K562 (cell line): Measurements from ENCODE around the gene GADD45GIP1. TPM values are rescaled to one million over a fixed set of nuclear protein-coding genes. Genes with fewer than 3 reads are reported as not detected.

ENCODE experiments used
- CBX5 ChIP-seq: IDR thresholded peaks from 2 replicates; pipeline ENCODE4 v1.6.1; 2014; ENCODE audit warnings: low read depth, borderline replicate concordance
- CREB5 ChIP-seq: fragments of 250-450 bp; sonication (Bioruptor Pico); IDR thresholded peaks from 2 replicates; pipeline ENCODE4 v1.5.0; 2020; ENCODE audit warnings: mild to moderate bottlenecking
- EGR1 ChIP-seq: fragments of 450-650 bp; conservative IDR thresholded peaks from 2 replicates; pipeline ENCODE4 v1.6.1; 2017; ENCODE audit warnings: mild to moderate bottlenecking
- FUS ChIP-seq: fragments of 200-400 bp; formaldehyde crosslinking; optimal IDR thresholded peaks from 2 replicates; pipeline ENCODE3; 2017; ENCODE audit warnings: low read depth, low read length
- MTA1 ChIP-seq: fragments of 450-650 bp; IDR thresholded peaks from 2 replicates; pipeline ENCODE4 v1.6.1; 2017; ENCODE audit warnings: borderline replicate concordance
- NCOA2 ChIP-seq, 2 experiments: fragments of 450-650 bp; IDR thresholded peaks; 2 replicates each; pipeline ENCODE4 v1.6.1; 2018; ENCODE audit warnings: mild to moderate bottlenecking in 2 of 2, moderate library complexity in 1 of 2; ENCODE audit not compliant: partially characterized antibody in 2 of 2
- NCOA6 ChIP-seq: fragments of 450-650 bp; IDR thresholded peaks from 2 replicates; pipeline ENCODE4 v1.6.1; 2017; ENCODE audit warnings: mild to moderate bottlenecking
- PCBP1 ChIP-seq: fragments of 200-400 bp; formaldehyde crosslinking; IDR thresholded peaks from 2 replicates; pipeline ENCODE4 v1.6.1; 2018; ENCODE audit warnings: mild to moderate bottlenecking, low read depth, low read length; ENCODE audit not compliant: poor library complexity, severe bottlenecking
- PPARD ChIP-seq: fragments of 250-450 bp; sonication (Bioruptor Pico); IDR thresholded peaks from 2 replicates; pipeline ENCODE4 v1.8.0; 2022; ENCODE audit warnings: inconsistent platforms, mild to moderate bottlenecking, moderate library complexity
- SMARCA5 ChIP-seq: fragments of 450-650 bp; IDR thresholded peaks from 2 replicates; pipeline ENCODE4 v1.6.1; 2016
- SMARCE1 ChIP-seq: fragments of 450-650 bp; IDR thresholded peaks from 2 replicates; pipeline ENCODE4 v1.7.1; 2016; ENCODE audit warnings: mild to moderate bottlenecking
- SP1 ChIP-seq: sonication (generic); formaldehyde crosslinking; IDR thresholded peaks from 2 replicates; pipeline ENCODE4 v1.8.1; 2022; ENCODE audit warnings: mild to moderate bottlenecking, missing genetic modification reagents
- SUPT5H ChIP-seq: fragments of 450-650 bp; IDR thresholded peaks from 2 replicates; pipeline ENCODE4 v1.6.1; 2016
- ZBTB11 ChIP-seq, 3 experiments: fragments of 200-800 bp in 1 of 3; fragments of 250-450 bp in 1 of 3; fragments of 450-650 bp in 1 of 3; sonication (Bioruptor Pico) in 1 of 3; sonication (Bioruptor generic) in 1 of 3; formaldehyde crosslinking in 1 of 3; IDR thresholded peaks; 2 replicates each; pipeline versions ENCODE4 v1.6.1 to v1.8.0; 2016 to 2022; ENCODE audit warnings: mild to moderate bottlenecking in 2 of 3, missing genetic modification characterization in 2 of 3, missing compliant biosample characterization in 1 of 3, moderate library complexity in 1 of 3
- polyA plus RNA-seq, 8 experiments: library from polyadenylated mRNA; depleted of rRNA in 4 of 8; stranded (reverse) in 5 of 8; unstranded in 3 of 8; fragments of >200 nt; fragmentation: Nextera tagmentation in 2 of 8; fragmentation: Illumina TruSeq in 1 of 8; extraction: Ambion mirVana in 2 of 8; extraction: Trizol in 1 of 8; gene quantifications; 2 replicates each; pipeline versions ENCODE4 v1.2.1 to v1.2.3, GENCODE V29; 2011 to 2014; ENCODE audit warnings: inconsistent platforms in 1 of 8, missing spikeins in 1 of 8
- total RNA-seq, 7 experiments: library from RNA; depleted of rRNA in 6 of 7; stranded (reverse); fragments of >200 nt in 6 of 7; fragmentation: Illumina TruSeq in 2 of 7; extraction: Trizol in 2 of 7; gene quantifications; 2 replicates each; pipeline versions ENCODE4 v1.2.1 to v1.2.3, GENCODE V29; 2011 to 2021; ENCODE audit warnings: low replicate concordance in 1 of 7
- TF ChIP-seq, protein P1 (sequence below): sonication (generic); formaldehyde crosslinking; IDR thresholded peaks from 2 replicates; pipeline ENCODE4 v1.8.0; 2022; ENCODE audit warnings: mild to moderate bottlenecking, missing genetic modification reagents
- TF ChIP-seq, protein P2 (sequence below), 2 experiments: fragments of 250-450 bp in 1 of 2; fragments of 450-650 bp in 1 of 2; sonication (Bioruptor Pico) in 1 of 2; IDR thresholded peaks; 2 replicates each; pipeline versions ENCODE4 v1.6.1 to v1.8.0; 2016 to 2021; ENCODE audit warnings: mild to moderate bottlenecking in 2 of 2, moderate library complexity in 2 of 2, missing compliant biosample characterization in 1 of 2, missing genetic modification characterization in 1 of 2
- TF ChIP-seq, protein P3 (sequence below): fragments of 250-450 bp; sonication (Bioruptor Pico); IDR thresholded peaks from 2 replicates; pipeline ENCODE4 v1.8.0; 2021; ENCODE audit warnings: moderate library complexity, mild to moderate bottlenecking, inconsistent platforms

Gene GADD45GIP1
- total and polyA plus RNA-seq, 9 of the 15 experiments (the other 6 are each of a cell fraction or from before 2014, with no cell fraction given), result 5.1 to 161 (median 29.2) TPM

DNA sequence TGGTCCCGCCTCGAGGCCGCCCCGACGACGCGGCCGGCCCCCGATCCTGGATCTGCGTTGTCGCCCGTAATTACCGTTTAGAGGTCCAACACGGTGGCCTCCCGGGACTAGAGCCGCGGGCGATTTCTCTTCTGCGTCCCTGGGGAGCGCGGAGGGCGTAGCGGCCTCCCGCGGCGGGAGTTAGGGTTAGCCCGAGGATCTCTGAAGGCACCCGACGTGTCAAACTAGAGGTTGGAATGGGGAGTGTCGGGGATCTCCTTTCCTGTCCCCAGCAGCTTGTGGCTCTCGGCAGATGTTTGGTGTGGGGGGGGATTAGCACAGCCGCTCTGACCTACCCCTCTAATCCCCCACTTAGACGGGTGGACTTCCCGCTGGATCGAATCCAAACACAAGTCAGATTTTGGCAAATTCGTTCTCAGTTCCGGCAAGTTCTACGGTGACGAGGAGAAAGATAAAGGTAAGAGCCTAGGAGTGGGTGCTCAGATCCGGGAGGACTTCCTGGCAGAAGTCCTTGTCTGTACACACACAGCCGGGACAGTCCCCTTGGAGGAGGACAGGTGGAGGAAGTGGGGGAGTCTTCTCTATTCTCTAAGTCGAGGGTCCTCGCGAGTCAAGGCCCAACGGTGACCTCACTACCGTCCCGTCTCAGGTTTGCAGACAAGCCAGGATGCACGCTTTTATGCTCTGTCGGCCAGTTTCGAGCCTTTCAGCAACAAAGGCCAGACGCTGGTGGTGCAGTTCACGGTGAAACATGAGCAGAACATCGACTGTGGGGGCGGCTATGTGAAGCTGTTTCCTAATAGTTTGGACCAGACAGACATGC lies 18.0 kb downstream of the GADD45GIP1 start (continued):
- TF ChIP-seq, protein P1, sequence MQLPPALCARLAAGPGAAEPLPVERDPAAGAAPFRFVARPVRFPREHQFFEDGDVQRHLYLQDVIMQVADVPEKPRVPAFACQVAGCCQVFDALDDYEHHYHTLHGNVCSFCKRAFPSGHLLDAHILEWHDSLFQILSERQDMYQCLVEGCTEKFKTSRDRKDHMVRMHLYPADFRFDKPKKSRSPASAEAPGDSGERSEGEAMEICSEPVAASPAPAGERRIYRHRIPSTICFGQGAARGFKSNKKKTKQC (CRISPR knock-in tag), result 0 out of 2 replicates have a peak, but pooled peaks have one; percentile 47
- TF ChIP-seq NCOA6 (peak; percentile 95), EGR1 (peak; percentile 49), CREB5 (no peak), PPARD (CRISPR knock-in tag) (no peak), SP1 (CRISPR knock-in tag) (0 out of 2 replicates have a peak, but pooled peaks have one; percentile 5), ZBTB11 (CRISPR knock-in tag; IDR thresholded peaks at IDR 0.05) (0 out of 6 replicates have a peak, but pooled peaks of 1 of the 3 experiments have one; percentile 8), SMARCE1 (0 out of 2 replicates have a peak, but pooled peaks have one; percentile 42), SMARCA5 (0 out of 2 replicates have a peak, but pooled peaks have one; percentile 32), SUPT5H (peak; percentile 77), CBX5 (no peak), PCBP1 (peak; percentile 5), NCOA2 (IDR thresholded peaks at IDR 0.05; ENCODE audit: partially characterized antibody in 2 of 2) (no peak), MTA1 (no peak), FUS (peak; percentile 81)
- TF ChIP-seq, protein P2, sequence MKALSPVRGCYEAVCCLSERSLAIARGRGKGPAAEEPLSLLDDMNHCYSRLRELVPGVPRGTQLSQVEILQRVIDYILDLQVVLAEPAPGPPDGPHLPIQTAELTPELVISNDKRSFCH (CRISPR knock-in tag; IDR thresholded peaks at IDR 0.05), result no peak
- TF ChIP-seq, protein P2 (tag; IDR thresholded peaks at IDR 0.05), result peak; percentile 66; the same call in 1 of the 2 replicates
- TF ChIP-seq, protein P3, sequence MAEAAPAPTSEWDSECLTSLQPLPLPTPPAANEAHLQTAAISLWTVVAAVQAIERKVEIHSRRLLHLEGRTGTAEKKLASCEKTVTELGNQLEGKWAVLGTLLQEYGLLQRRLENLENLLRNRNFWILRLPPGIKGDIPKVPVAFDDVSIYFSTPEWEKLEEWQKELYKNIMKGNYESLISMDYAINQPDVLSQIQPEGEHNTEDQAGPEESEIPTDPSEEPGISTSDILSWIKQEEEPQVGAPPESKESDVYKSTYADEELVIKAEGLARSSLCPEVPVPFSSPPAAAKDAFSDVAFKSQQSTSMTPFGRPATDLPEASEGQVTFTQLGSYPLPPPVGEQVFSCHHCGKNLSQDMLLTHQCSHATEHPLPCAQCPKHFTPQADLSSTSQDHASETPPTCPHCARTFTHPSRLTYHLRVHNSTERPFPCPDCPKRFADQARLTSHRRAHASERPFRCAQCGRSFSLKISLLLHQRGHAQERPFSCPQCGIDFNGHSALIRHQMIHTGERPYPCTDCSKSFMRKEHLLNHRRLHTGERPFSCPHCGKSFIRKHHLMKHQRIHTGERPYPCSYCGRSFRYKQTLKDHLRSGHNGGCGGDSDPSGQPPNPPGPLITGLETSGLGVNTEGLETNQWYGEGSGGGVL (CRISPR knock-in tag), result no peak
